CD14-positive monocyte (primary cell): ENCODE measurements around the gene LYVE1. TPM values are rescaled to one million over a fixed set of nuclear protein-coding genes. Genes with fewer than 3 reads are reported as not detected.

Experiments
- DNase-seq, 3 donors: peaks; one replicate each; pipeline ENCODE4 v3.0.0-alpha.2; 2011 to 2022
- H2AFZ ChIP-seq: 2 replicates; pipeline ENCODE4 v1.6.0; 2012; ENCODE audit warnings: mild to moderate bottlenecking, low read depth, low read length, inconsistent platforms; ENCODE audit not compliant: insufficient read depth, poor library complexity, severe bottlenecking
- H3K27ac ChIP-seq, 2 donors: 1 replicate in 1 of 2; 2 replicates in 1 of 2; pipeline ENCODE4 v1.5.1; 2012 to 2013; ENCODE audit warnings: low read length in 2 of 2, control low read depth in 1 of 2, inconsistent platforms in 1 of 2, low read depth in 1 of 2, mild to moderate bottlenecking in 1 of 2
- H3K27me3 ChIP-seq, 2 donors: one replicate each; pipeline versions ENCODE4 v1.6.0 to v1.6.1; 2011 to 2013; ENCODE audit warnings: low read length in 2 of 2; ENCODE audit not compliant: control insufficient read depth in 2 of 2, insufficient read depth in 2 of 2
- H3K36me3 ChIP-seq, 2 donors: replicated peaks in 1 of 2; 1 replicate in 1 of 2; 2 replicates in 1 of 2; pipeline versions ENCODE4 v1.5.1 to v1.6.1; 2012 to 2013; ENCODE audit warnings: low read length in 2 of 2, control low read depth in 1 of 2, inconsistent platforms in 1 of 2, mild to moderate bottlenecking in 1 of 2; ENCODE audit not compliant: insufficient read depth in 2 of 2, control insufficient read depth in 1 of 2
- H3K4me1 ChIP-seq, 2 donors: 1 replicate in 1 of 2; 2 replicates in 1 of 2; pipeline versions ENCODE4 v1.5.1 to v1.6.1; 2012 to 2013; ENCODE audit warnings: low read length in 2 of 2, control low read depth in 1 of 2, inconsistent platforms in 1 of 2, mild to moderate bottlenecking in 1 of 2, moderate library complexity in 1 of 2; ENCODE audit not compliant: insufficient read depth in 2 of 2, control insufficient read depth in 1 of 2
- H3K4me2 ChIP-seq: replicated peaks from 2 replicates; pipeline ENCODE3; 2012; ENCODE audit warnings: low read length, moderate library complexity, mild to moderate bottlenecking; ENCODE audit not compliant: poor library complexity, severe bottlenecking; ENCODE audit errors: extremely low read depth
- H3K4me3 ChIP-seq, 3 experiments: fragments of 200-600 bp in 1 of 3; sonication (generic) in 1 of 3; replicated peaks in 1 of 3; 1 replicate in 2 of 3; 2 replicates in 1 of 3; pipeline ENCODE4 v1.5.1; 2011 to 2013; ENCODE audit warnings: low read length in 3 of 3, mild to moderate bottlenecking in 3 of 3, control low read depth in 2 of 3, low read depth in 2 of 3, inconsistent platforms in 1 of 3, moderate library complexity in 1 of 3
- H3K79me2 ChIP-seq: 2 replicates; pipeline ENCODE4 v1.6.0; 2012; ENCODE audit warnings: mild to moderate bottlenecking, control low read depth, inconsistent platforms, low read length, moderate library complexity; ENCODE audit not compliant: insufficient read depth
- H3K9ac ChIP-seq: 2 replicates; pipeline ENCODE4 v1.6.0; 2017; ENCODE audit warnings: low read length, mild to moderate bottlenecking; ENCODE audit not compliant: insufficient read depth, poor library complexity, severe bottlenecking
- H3K9me3 ChIP-seq, 2 donors: replicated peaks in 1 of 2; 1 replicate in 1 of 2; 2 replicates in 1 of 2; pipeline versions ENCODE4 v1.5.1 to v1.6.1; 2012 to 2013; ENCODE audit warnings: low read length in 2 of 2, control low read depth in 1 of 2; ENCODE audit not compliant: control insufficient read depth in 1 of 2, insufficient read depth in 1 of 2
- H4K20me1 ChIP-seq: 2 replicates; pipeline ENCODE4 v1.6.0; 2012; ENCODE audit warnings: mild to moderate bottlenecking, low read length, control low read depth, moderate library complexity; ENCODE audit not compliant: insufficient read depth
- H3K27ac Mint-ChIP-seq, 7 donors: one replicate each; pipeline ENCODE4 v1.8.0; 2020; ENCODE audit warnings: mild to moderate bottlenecking in 7 of 7, mixed read lengths in 7 of 7, moderate library complexity in 6 of 7, inconsistent platforms in 2 of 7
- H3K27me3 Mint-ChIP-seq, 3 donors: one replicate each; pipeline ENCODE4 v1.8.0; 2021 to 2022; ENCODE audit warnings: low read depth in 3 of 3, mild to moderate bottlenecking in 3 of 3, mixed read lengths in 3 of 3, moderate library complexity in 3 of 3, inconsistent platforms in 1 of 3
- H3K36me3 Mint-ChIP-seq, 2 donors: one replicate each; pipeline ENCODE4 v1.8.0; 2020; ENCODE audit warnings: mixed read lengths in 2 of 2, inconsistent platforms in 1 of 2, mild to moderate bottlenecking in 1 of 2
- H3K4me1 Mint-ChIP-seq: one replicate; pipeline ENCODE4 v1.8.0; 2020; ENCODE audit warnings: mild to moderate bottlenecking, mixed read lengths
- H3K4me3 Mint-ChIP-seq, 2 donors: one replicate each; pipeline ENCODE4 v1.8.0; 2020; ENCODE audit warnings: mild to moderate bottlenecking in 2 of 2, mixed read lengths in 2 of 2, moderate library complexity in 1 of 2
- H3K9me3 Mint-ChIP-seq, 7 donors: one replicate each; pipeline ENCODE4 v1.8.0; 2020 to 2022; ENCODE audit warnings: mixed read lengths in 7 of 7, mild to moderate bottlenecking in 6 of 7, moderate library complexity in 6 of 7, inconsistent platforms in 2 of 7
- CTCF ChIP-seq: fragments of 200-600 bp; IDR thresholded peaks from one replicate; pipeline ENCODE4 v1.8.0; 2022; ENCODE audit warnings: antibody characterized with exemption, mild to moderate bottlenecking
- WGBS: methylation state at CpG from one replicate; pipeline ENCODE4 v1.1.5; 2013; ENCODE audit warnings: missing lambda C conversion rate; ENCODE audit not compliant: insufficient coverage; 5-methylcytosine and 5-hydroxymethylcytosine counted together
- intact Hi-C, 2 donors: fragments of 100-400 bp; cut with micrococcal nuclease; formaldehyde crosslinking; loops; one replicate each; pipeline versions ENCODE4 v1.15.0 to v1.15.1; 2023
- polyA plus RNA-seq, 3 donors: library from polyadenylated mRNA; depleted of rRNA in 1 of 3; unstranded in 2 of 3; stranded (reverse) in 1 of 3; fragments of 300-500 nt in 2 of 3; fragments of >200 nt in 1 of 3; fragmentation: Illumina TruSeq in 2 of 3; gene quantifications; 1 replicate in 2 of 3; 2 replicates in 1 of 3; pipeline ENCODE4 v1.2.3, GENCODE V29; 2012 to 2021

Gene LYVE1
- polyA plus RNA-seq, 3 donors = 0.07 to 0.31 TPM; not detected in 1

- 67% methylated on average over 1 of the region's 4 CpGs for WGBS
- H3K27ac ChIP-seq = no peak overlapping the region
- Mint-ChIP-seq H3K27ac (no peak overlapping the region), H3K4me1 (peaks cover 33% of the 10 kb centered on the region), H3K27me3 (peaks cover 0 to 4% (median 2%) of the 10 kb centered on the region in 3 donors), H3K36me3 (no peaks in the 10 kb centered on the region), H3K9me3 (peaks cover 0 to 3% (median 2%) of the 10 kb centered on the region in 7 donors), H3K4me3 (no peak overlapping the region)
- H3K79me2 ChIP-seq = no peaks in the 10 kb centered on the region
- no peak overlapping the region for H3K4me3 ChIP-seq
- TF ChIP-seq CTCF = no peak
- H3K36me3 ChIP-seq = no peaks in the 10 kb centered on the region
- no peaks in the 10 kb centered on the region for H3K27me3 ChIP-seq
- H2AFZ ChIP-seq = no peak overlapping the region
- intact Hi-C loops = no loop called here
- no peak overlapping the region for H3K4me2 ChIP-seq
- no peak for DNase-seq
- peaks cover 18 to 27% of the 10 kb centered on the region in 2 donors for H3K4me1 ChIP-seq
- no peak overlapping the region for H3K9ac ChIP-seq
- no peaks in the 10 kb centered on the region for H3K9me3 ChIP-seq
- no peaks in the 10 kb centered on the region for H4K20me1 ChIP-seq
Observed at GRCh38 chr11:10565493-10565892, 3.0 kb downstream of the LYVE1 start.

GRCh38 chr11:10564696-10565318, 3.7 kb downstream of the LYVE1 start:
- H3K4me1 ChIP-seq = peaks cover 18 to 24% of the 10 kb centered on the region in 2 donors
- H3K9me3 Mint-ChIP-seq = peaks cover 0 to 3% (median 2%) of the 10 kb centered on the region in 7 donors
- peak; percentile 12 to 33 (median 21) for DNase-seq
- no peak overlapping the region for H3K27ac ChIP-seq
- peaks cover 0 to 6% (median 2%) of the 10 kb centered on the region in 3 donors for H3K27me3 Mint-ChIP-seq
- no peak overlapping the region for H3K4me3 Mint-ChIP-seq
- no peak overlapping the region for H3K9ac ChIP-seq
- H3K36me3 Mint-ChIP-seq = no peaks in the 10 kb centered on the region
- H3K27me3 ChIP-seq = no peaks in the 10 kb centered on the region
- intact Hi-C loops = no loop called here
- peaks cover 32% of the 10 kb centered on the region for H3K4me1 Mint-ChIP-seq
- H2AFZ ChIP-seq = no peak overlapping the region
- no peak overlapping the region for H3K4me3 ChIP-seq
- no peaks in the 10 kb centered on the region for H3K9me3 ChIP-seq
- WGBS = no CpG with 5 or more reads among the region's 1 CpG
- H3K36me3 ChIP-seq = no peaks in the 10 kb centered on the region
- peak overlapping the region in 4 of 7 donors; percentile 14 to 65 (median 43) for H3K27ac Mint-ChIP-seq
- no peak overlapping the region for H3K4me2 ChIP-seq
- no peaks in the 10 kb centered on the region for H3K79me2 ChIP-seq
- H4K20me1 ChIP-seq = no peaks in the 10 kb centered on the region
- TF ChIP-seq CTCF = peak; percentile 41
